Sigmoid colon (tissue), 7 donors: ENCODE measurements around the gene SPNS2. TPM values are rescaled to one million over a fixed set of nuclear protein-coding genes. Genes with fewer than 3 reads are reported as not detected.

Experiments used
- DNase-seq: peaks from one replicate; pipeline ENCODE4 v3.0.0-alpha.2; 2019
- H3K27ac ChIP-seq, 4 donors: fragments of 200-600 bp; sonication (generic); one replicate each; pipeline ENCODE4 v1.5.1; 2016 to 2019; ENCODE audit warnings: mild to moderate bottlenecking in 1 of 4
- H3K27me3 ChIP-seq, 3 donors: fragments of 200-600 bp; sonication (generic); one replicate each; pipeline ENCODE4 v1.5.1; 2019; ENCODE audit warnings: mild to moderate bottlenecking in 1 of 3
- H3K36me3 ChIP-seq, 4 donors: fragments of 200-600 bp; sonication (generic); one replicate each; pipeline ENCODE4 v1.5.1; 2016 to 2019
- H3K4me1 ChIP-seq, 4 donors: fragments of 200-600 bp; sonication (generic); one replicate each; pipeline ENCODE4 v1.5.1; 2017 to 2019
- H3K4me3 ChIP-seq, 4 donors: fragments of 200-600 bp; sonication (generic); one replicate each; pipeline ENCODE4 v1.5.1; 2017 to 2019; ENCODE audit warnings: mild to moderate bottlenecking in 2 of 4, moderate library complexity in 1 of 4
- H3K9me3 ChIP-seq, 4 donors: fragments of 200-600 bp in 3 of 4; sonication (generic) in 3 of 4; one replicate each; pipeline versions ENCODE4 v1.5.1 to v1.6.1; 2013 to 2019
- EP300 ChIP-seq, 4 donors: sonication (generic); formaldehyde crosslinking; IDR thresholded peaks; one replicate each; pipeline ENCODE4 v1.6.1; 2017; ENCODE audit warnings: antibody characterized with exemption in 4 of 4
- POLR2A ChIP-seq, 2 donors: fragments of 450-650 bp; IDR thresholded peaks; one replicate each; pipeline ENCODE4 v1.6.1; 2016; ENCODE audit warnings: antibody characterized with exemption in 2 of 2, mild to moderate bottlenecking in 2 of 2, moderate library complexity in 2 of 2
- POLR2AphosphoS5 ChIP-seq, 4 donors: sonication (generic); formaldehyde crosslinking; IDR thresholded peaks; one replicate each; pipeline ENCODE4 v1.6.1; 2017; ENCODE audit warnings: antibody characterized with exemption in 4 of 4
- WGBS, 2 donors: extraction: QIAGEN DNeasy Blood & Tissue Kit; methylation state at CpG; one replicate each; pipeline ENCODE4 v1.1.7; 2013; 5-methylcytosine and 5-hydroxymethylcytosine counted together
- intact Hi-C: fragments of 100-400 bp; cut with DNase I; formaldehyde crosslinking; loops from one replicate; pipeline ENCODE4 v1.15.1; 2023
- polyA plus RNA-seq, 3 donors: library from polyadenylated mRNA; stranded (reverse); fragments of 200-250 nt; gene quantifications; one replicate each; pipeline ENCODE4 v1.2.3, GENCODE V29; 2013
- total RNA-seq, 4 donors: library from RNA; depleted of rRNA; stranded (reverse); fragments of >200 nt; gene quantifications; one replicate each; pipeline ENCODE4 v1.1.0, GENCODE V29; 2016
- TF ChIP-seq, protein P1 (sequence below), 4 experiments: fragments of 450-650 bp in 3 of 4; fragments of 200-600 bp in 1 of 4; IDR thresholded peaks; one replicate each; pipeline ENCODE4 v1.5.1; 2016 to 2019; ENCODE audit warnings: antibody characterized with exemption in 4 of 4, mild to moderate bottlenecking in 3 of 4, moderate library complexity in 2 of 4
- donor health status: healthy with polysubstance abuse.
- donor health status: Bipolar disorder and iron deficiency.
- donor health status: healthy.

Gene SPNS2
- total and polyA plus RNA-seq, 7 donors: 5.3 to 40.5 (median 9.8) TPM

- no peaks in the 10 kb centered on the region for H3K4me1 ChIP-seq
- H3K9me3 ChIP-seq: no peaks in the 10 kb centered on the region
- H3K36me3 ChIP-seq: no peaks in the 10 kb centered on the region
- WGBS, 2 donors: 86 to 90% methylated on average over 12 of the region's 12 CpGs
- no peak overlapping the region for H3K27ac ChIP-seq
- no peak for DNase-seq
- H3K27me3 ChIP-seq: no peaks in the 10 kb centered on the region
- no peak overlapping the region for H3K4me3 ChIP-seq
- intact Hi-C loops: no loop called here
- TF ChIP-seq EP300 (IDR thresholded peaks at IDR 0.05) (no peak), POLR2AphosphoS5 (IDR thresholded peaks at IDR 0.05) (no peak), POLR2A (IDR thresholded peaks at IDR 0.05) (no peak)
- TF ChIP-seq, protein P1, sequence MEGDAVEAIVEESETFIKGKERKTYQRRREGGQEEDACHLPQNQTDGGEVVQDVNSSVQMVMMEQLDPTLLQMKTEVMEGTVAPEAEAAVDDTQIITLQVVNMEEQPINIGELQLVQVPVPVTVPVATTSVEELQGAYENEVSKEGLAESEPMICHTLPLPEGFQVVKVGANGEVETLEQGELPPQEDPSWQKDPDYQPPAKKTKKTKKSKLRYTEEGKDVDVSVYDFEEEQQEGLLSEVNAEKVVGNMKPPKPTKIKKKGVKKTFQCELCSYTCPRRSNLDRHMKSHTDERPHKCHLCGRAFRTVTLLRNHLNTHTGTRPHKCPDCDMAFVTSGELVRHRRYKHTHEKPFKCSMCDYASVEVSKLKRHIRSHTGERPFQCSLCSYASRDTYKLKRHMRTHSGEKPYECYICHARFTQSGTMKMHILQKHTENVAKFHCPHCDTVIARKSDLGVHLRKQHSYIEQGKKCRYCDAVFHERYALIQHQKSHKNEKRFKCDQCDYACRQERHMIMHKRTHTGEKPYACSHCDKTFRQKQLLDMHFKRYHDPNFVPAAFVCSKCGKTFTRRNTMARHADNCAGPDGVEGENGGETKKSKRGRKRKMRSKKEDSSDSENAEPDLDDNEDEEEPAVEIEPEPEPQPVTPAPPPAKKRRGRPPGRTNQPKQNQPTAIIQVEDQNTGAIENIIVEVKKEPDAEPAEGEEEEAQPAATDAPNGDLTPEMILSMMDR (IDR thresholded peaks at IDR 0.05): no peak
These were observed 29.1 kb upstream of the SPNS2 start for GRCh38 chr17:4469552-4469951.

GRCh38 chr17:4472286-4472685, 26.4 kb upstream of the SPNS2 start:
- no peak for DNase-seq
- H3K4me3 ChIP-seq: no peak overlapping the region
- intact Hi-C loops: no loop called here
- H3K27ac ChIP-seq: no peak overlapping the region
- no peaks in the 10 kb centered on the region for H3K27me3 ChIP-seq
- H3K4me1 ChIP-seq: no peaks in the 10 kb centered on the region
- no peaks in the 10 kb centered on the region for H3K36me3 ChIP-seq
- no peak for TF ChIP-seq POLR2A (IDR thresholded peaks at IDR 0.05)
- no peak for TF ChIP-seq EP300 (IDR thresholded peaks at IDR 0.05)
- TF ChIP-seq, protein P1 (IDR thresholded peaks at IDR 0.05): no peak
- TF ChIP-seq POLR2AphosphoS5 (IDR thresholded peaks at IDR 0.05): no peak
- 93 to 96% methylated on average over 3 of the region's 3 CpGs for WGBS, 2 donors
- no peaks in the 10 kb centered on the region for H3K9me3 ChIP-seq

- no peak for DNase-seq
- TF ChIP-seq POLR2A (IDR thresholded peaks at IDR 0.05) (no peak), EP300 (IDR thresholded peaks at IDR 0.05) (no peak), POLR2AphosphoS5 (IDR thresholded peaks at IDR 0.05) (no peak)
- TF ChIP-seq, protein P1 (IDR thresholded peaks at IDR 0.05): no peak
- Histone ChIP-seq H3K27ac (no peak overlapping the region), H3K36me3 (no peaks in the 10 kb centered on the region), H3K9me3 (no peaks in the 10 kb centered on the region), H3K27me3 (no peaks in the 10 kb centered on the region), H3K4me1 (no peaks in the 10 kb centered on the region), H3K4me3 (no peak overlapping the region)
- intact Hi-C loops: no loop called here
- WGBS, 2 donors: 78 to 93% methylated on average over 13 of the region's 13 CpGs
These were observed 24.6 kb upstream of the SPNS2 start for GRCh38 chr17:4474093-4474492.

DNA sequence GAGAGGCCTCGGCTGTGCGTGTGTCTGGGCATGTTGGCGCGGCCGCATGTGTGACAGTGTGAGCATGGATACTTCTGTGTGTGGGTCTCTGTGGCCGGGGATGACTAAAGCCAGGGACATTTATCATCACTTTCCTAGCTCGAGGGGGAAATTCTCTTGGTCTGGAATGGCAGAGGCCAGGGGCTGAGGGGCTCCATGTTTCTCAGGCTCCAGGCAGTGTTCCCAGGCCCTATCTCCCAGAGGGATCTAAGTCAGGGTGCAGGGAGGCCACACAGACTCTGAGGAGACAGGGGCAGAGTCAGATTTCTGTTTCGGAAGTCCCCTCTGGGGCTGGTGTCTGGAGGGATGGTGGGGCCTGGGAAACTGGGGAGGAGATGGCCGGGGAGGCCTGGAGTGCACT, 23.7 kb upstream of the SPNS2 start:
- no peaks in the 10 kb centered on the region for H3K4me1 ChIP-seq
- TF ChIP-seq, protein P1 (IDR thresholded peaks at IDR 0.05): no peak
- no peak for TF ChIP-seq POLR2AphosphoS5 (IDR thresholded peaks at IDR 0.05)
- no peak for TF ChIP-seq EP300 (IDR thresholded peaks at IDR 0.05)
- no peak for TF ChIP-seq POLR2A (IDR thresholded peaks at IDR 0.05)
- no peaks in the 10 kb centered on the region for H3K27me3 ChIP-seq
- H3K27ac ChIP-seq: no peak overlapping the region
- H3K36me3 ChIP-seq: no peaks in the 10 kb centered on the region
- no peaks in the 10 kb centered on the region for H3K9me3 ChIP-seq
- no peak for DNase-seq
- intact Hi-C loops: no loop called here
- 90 to 94% methylated on average over 9 of the region's 9 CpGs for WGBS, 2 donors
- no peak overlapping the region for H3K4me3 ChIP-seq

GRCh38 chr17:4475463-4475862, 23.2 kb upstream of the SPNS2 start:
- no peaks in the 10 kb centered on the region for H3K9me3 ChIP-seq
- no peaks in the 10 kb centered on the region for H3K4me1 ChIP-seq
- H3K36me3 ChIP-seq: no peaks in the 10 kb centered on the region
- WGBS, 2 donors: 80 to 85% methylated on average over 7 of the region's 7 CpGs
- TF ChIP-seq, protein P1 (IDR thresholded peaks at IDR 0.05): no peak
- no peak overlapping the region for H3K4me3 ChIP-seq
- H3K27ac ChIP-seq: no peak overlapping the region
- intact Hi-C loops: no loop called here
- H3K27me3 ChIP-seq: no peaks in the 10 kb centered on the region
- DNase-seq: no peak
